T-cell (primary cell): Measurements from ENCODE around the gene NFE2. TPM values are rescaled to one million over a fixed set of nuclear protein-coding genes. Genes with fewer than 3 reads are reported as not detected.
A peak's percentile ranks its signal among the peaks of the same experiment; 100 is the strongest.

Experiments used
- ATAC-seq, 4 experiments: fragments of 200-7000 bp in 3 of 4; fragments of 150-1000 bp in 1 of 4; cut with Tn5 transposase; replicated peaks in 1 of 4; 1 replicate in 3 of 4; 2 replicates in 1 of 4; pipeline ENCODE4 v1.10.0; 2021; ENCODE audit warnings: moderate library complexity in 3 of 4, mild to moderate bottlenecking in 2 of 4, moderate number of reproducible peaks in 1 of 4
- CTCF ChIA-PET, 2 donors: fragments of 300-600 bp; sonication (Branson Sonifier 250); formaldehyde crosslinking; loops; one replicate each; lab custom pipeline; 2022; ENCODE audit warnings: antibody characterized with exemption in 2 of 2; lab: Charles Lee
- POLR2A ChIA-PET, 2 donors: fragments of 300-600 bp; sonication (Branson Sonifier 250); formaldehyde crosslinking; loops; one replicate each; lab custom pipeline; 2022; ENCODE audit warnings: antibody characterized with exemption in 2 of 2; lab: Charles Lee
- DNase-seq, 35 experiments: peaks; one replicate each; pipeline versions ENCODE4 v3.0.0 to v3.0.0-alpha.2; 2013 to 2023
- H3K27ac ChIP-seq: one replicate; pipeline ENCODE4 v1.5.1; 2013; ENCODE audit warnings: low read length
- H3K27me3 ChIP-seq, 2 experiments: replicated peaks in 1 of 2; 1 replicate in 1 of 2; 2 replicates in 1 of 2; pipeline versions ENCODE4 v1.6.1 to v1.7.0; 2013; ENCODE audit warnings: low read length in 1 of 2, mixed read lengths in 1 of 2; ENCODE audit not compliant: control insufficient read depth in 2 of 2, insufficient read depth in 2 of 2; ENCODE audit errors: extremely low read depth in 1 of 2
- H3K36me3 ChIP-seq, 2 donors: 1 replicate in 1 of 2; 2 replicates in 1 of 2; pipeline versions ENCODE4 v1.6.1 to v1.7.0; 2013; ENCODE audit warnings: low read length in 1 of 2; ENCODE audit not compliant: control insufficient read depth in 2 of 2, insufficient read depth in 1 of 2; ENCODE audit errors: extremely low read depth in 1 of 2
- H3K4me1 ChIP-seq, 2 experiments: 1 replicate in 1 of 2; 2 replicates in 1 of 2; pipeline versions ENCODE4 v1.6.1 to v1.7.0; 2013; ENCODE audit warnings: low read length in 2 of 2, mixed read lengths in 1 of 2; ENCODE audit not compliant: insufficient read depth in 2 of 2, control insufficient read depth in 1 of 2; ENCODE audit errors: extremely low read depth in 1 of 2
- H3K4me3 ChIP-seq, 2 donors: 1 replicate in 1 of 2; 2 replicates in 1 of 2; pipeline versions ENCODE4 v1.5.1 to v1.7.0; 2013; ENCODE audit warnings: mild to moderate bottlenecking in 2 of 2, low read length in 1 of 2, moderate library complexity in 1 of 2; ENCODE audit not compliant: control insufficient read depth in 1 of 2; ENCODE audit errors: extremely low read depth in 1 of 2
- H3K9me3 ChIP-seq: 2 replicates; pipeline ENCODE4 v1.7.0; 2013
- H3K27ac Mint-ChIP-seq, 2 donors: one replicate each; pipeline ENCODE4 v1.8.0; 2020 to 2021; ENCODE audit warnings: mild to moderate bottlenecking in 2 of 2, mixed read lengths in 2 of 2
- H3K27me3 Mint-ChIP-seq, 2 donors: one replicate each; pipeline ENCODE4 v1.8.0; 2021 to 2022; ENCODE audit warnings: mixed read lengths in 2 of 2
- H3K36me3 Mint-ChIP-seq: one replicate; pipeline ENCODE4 v1.8.0; 2021; ENCODE audit warnings: mixed read lengths
- H3K4me1 Mint-ChIP-seq, 3 donors: one replicate each; pipeline ENCODE4 v1.8.0; 2020 to 2022; ENCODE audit warnings: mixed read lengths in 3 of 3, mild to moderate bottlenecking in 1 of 3
- H3K4me3 Mint-ChIP-seq, 3 donors: one replicate each; pipeline ENCODE4 v1.8.0; 2020 to 2022; ENCODE audit warnings: mild to moderate bottlenecking in 3 of 3, mixed read lengths in 3 of 3, moderate library complexity in 3 of 3
- H3K9me3 Mint-ChIP-seq, 3 donors: one replicate each; pipeline ENCODE4 v1.8.0; 2020 to 2022; ENCODE audit warnings: mixed read lengths in 3 of 3
- WGBS: methylation state at CpG from one replicate; pipeline ENCODE4 v1.1.5; 2013; ENCODE audit warnings: missing lambda C conversion rate; ENCODE audit not compliant: insufficient coverage; 5-methylcytosine and 5-hydroxymethylcytosine counted together
- total RNA-seq, 35 experiments: library from RNA in 6 of 35; stranded (reverse) in 6 of 35; fragments of 120-200 nt in 1 of 35; gene quantifications; one replicate each; pipeline versions ENCODE4 v1.2.1 to v1.2.4 and lab custom pipeline; 2013 to 2026

The NFE2 gene
- total RNA-seq, 5 donors from 2014 or later (not counting 1 experiment from before 2014, with no cell fraction given), result 0.58 to 1.5 (median 0.95) TPM

DNA sequence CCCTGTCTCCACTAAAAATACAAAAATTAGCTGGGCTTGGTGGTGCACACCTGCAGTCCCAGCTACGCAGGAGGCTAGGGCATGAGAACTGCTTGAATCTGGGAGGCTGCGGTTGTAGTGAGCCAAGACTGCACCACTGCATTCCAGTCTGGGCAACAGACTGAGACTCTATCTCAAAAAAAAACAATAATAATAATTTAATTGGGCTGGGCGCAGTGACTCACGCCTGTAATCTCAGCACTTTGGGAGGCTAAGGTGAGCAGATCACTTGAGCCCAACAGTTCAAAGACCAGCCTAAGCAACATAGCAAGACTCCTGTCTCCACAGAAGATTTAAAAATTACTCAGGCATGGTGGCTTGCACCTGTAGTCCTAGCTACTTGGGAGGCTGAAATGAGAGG is 47.6 kb downstream of the NFE2 start:
- H3K4me3 ChIP-seq, result no peak overlapping the region
- CTCF ChIA-PET, result interaction anchor here (0.6 to 1.9 kb wide), 6 partner anchors 15 to 280 kb away, joined by 3 to 9 read pairs (median 4); no protein-coding TSS in a partner anchor
- H3K27ac ChIP-seq, result no peak overlapping the region
- H3K27me3 Mint-ChIP-seq, result no peaks in the 10 kb centered on the region
- DNase-seq (no peak), ATAC-seq (no peak)
- WGBS, result 100% methylated on average over 1 of the region's 4 CpGs
- H3K9me3 Mint-ChIP-seq, result no peaks in the 10 kb centered on the region
- H3K4me1 ChIP-seq, result peaks cover 0 to 5% of the 10 kb centered on the region in 2 experiments
- no peaks in the 10 kb centered on the region for H3K27me3 ChIP-seq
- H3K4me1 Mint-ChIP-seq, result peaks cover 7 to 17% (median 10%) of the 10 kb centered on the region in 3 donors
- peaks cover 39% of the 10 kb centered on the region for H3K36me3 Mint-ChIP-seq
- no peak overlapping the region for H3K4me3 Mint-ChIP-seq
- H3K27ac Mint-ChIP-seq, result no peak overlapping the region
- no peaks in the 10 kb centered on the region for H3K9me3 ChIP-seq
- POLR2A ChIA-PET, result interaction anchor here (0.6 to 0.8 kb wide), 2 partner anchors 9 to 44 kb away, joined by 5 to 11 read pairs; no protein-coding TSS in a partner anchor
- H3K36me3 ChIP-seq, result peaks cover 0 to 41% of the 10 kb centered on the region in 2 donors

DNA sequence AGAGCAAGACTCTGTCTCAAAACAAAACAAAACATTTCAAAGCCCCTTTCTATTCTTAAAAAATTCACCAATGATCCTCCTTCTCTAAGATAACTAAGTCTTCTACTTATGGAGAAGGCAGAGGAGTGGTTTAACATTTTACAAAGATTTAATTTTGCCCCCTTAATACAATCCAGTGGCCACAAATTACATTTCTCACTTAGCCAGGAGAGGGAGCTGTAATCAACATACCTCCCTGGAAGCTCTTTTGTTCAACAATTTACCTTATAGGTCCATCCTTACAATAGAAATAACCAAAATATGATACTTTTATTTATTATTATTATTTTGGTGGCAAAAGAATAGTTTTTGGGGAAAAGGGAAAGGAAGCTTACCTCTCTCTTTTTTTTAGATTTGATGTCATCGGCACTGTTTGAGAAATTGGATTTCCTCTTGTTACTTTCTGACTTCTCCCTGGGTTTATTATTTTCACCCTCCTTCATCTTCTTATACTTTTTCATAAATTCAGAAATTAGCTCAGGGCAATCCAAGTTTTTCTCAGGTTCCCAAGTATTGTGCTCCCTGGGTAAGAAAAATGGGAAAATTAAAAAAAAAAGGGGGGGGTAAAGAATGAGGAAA is 49.0 kb downstream of the NFE2 start:
- peaks cover 41% of the 10 kb centered on the region for H3K36me3 Mint-ChIP-seq
- H3K36me3 ChIP-seq, result peaks cover 5 to 37% of the 10 kb centered on the region in 2 donors
- H3K4me3 ChIP-seq, result no peak overlapping the region
- peak in 7 of 35 experiments; percentile 4 to 70 (median 17) for DNase-seq
- CTCF ChIA-PET, result interaction anchor here (0.5 to 2.5 kb wide), 33 partner anchors 8 to 264 kb away, joined by 3 to 29 read pairs (median 4); partner anchors contain the start of genes COPZ1 (in 2 of the 2), CBX5 (in 1 of the 2) and HNRNPA1 (in 1 of the 2)
- H3K4me3 Mint-ChIP-seq, result no peak overlapping the region
- H3K27ac ChIP-seq, result no peak overlapping the region
- H3K4me1 ChIP-seq, result peaks cover 0 to 5% of the 10 kb centered on the region in 2 experiments
- H3K27me3 ChIP-seq, result no peaks in the 10 kb centered on the region
- H3K9me3 ChIP-seq, result no peaks in the 10 kb centered on the region
- H3K27ac Mint-ChIP-seq, result no peak overlapping the region
- no CpG with 5 or more reads among the region's 1 CpG for WGBS
- peak; percentile 55 to 70 (median 60) for ATAC-seq
- H3K9me3 Mint-ChIP-seq, result no peaks in the 10 kb centered on the region
- peaks cover 5 to 10% (median 7%) of the 10 kb centered on the region in 3 donors for H3K4me1 Mint-ChIP-seq
- no peaks in the 10 kb centered on the region for H3K27me3 Mint-ChIP-seq
- POLR2A ChIA-PET, result interaction anchor here (0.6 to 0.8 kb wide), 4 partner anchors 29 to 360 kb away, joined by 3 to 9 read pairs (median 6); partner anchors contain the start of gene HNRNPA1 (in 1 of the 2)

DNA sequence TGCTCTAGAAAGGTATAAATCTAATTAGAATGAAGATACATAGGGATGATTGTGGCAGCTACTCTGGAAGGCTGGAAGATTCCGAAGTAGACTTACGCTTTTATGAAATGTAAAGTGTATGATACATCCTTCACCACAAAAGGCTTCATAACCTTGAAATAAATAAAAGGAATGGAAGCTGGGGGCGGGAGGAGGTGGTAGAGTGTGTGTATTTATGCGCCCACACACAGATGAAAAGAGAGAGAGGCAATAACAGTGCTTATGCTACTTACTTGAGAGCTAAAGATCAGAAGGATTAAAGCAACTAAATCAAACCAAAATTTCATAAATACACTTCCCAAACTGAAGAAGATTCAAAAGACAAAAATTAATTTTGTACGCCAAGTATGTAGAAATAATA is 51.3 kb downstream of the NFE2 start:
- H3K4me3 Mint-ChIP-seq, result no peak overlapping the region
- Histone ChIP-seq H3K27me3 (no peaks in the 10 kb centered on the region), H3K9me3 (no peaks in the 10 kb centered on the region), H3K36me3 (peaks cover 5 to 23% of the 10 kb centered on the region in 2 donors), H3K4me1 (peaks cover 0 to 5% of the 10 kb centered on the region in 2 experiments), H3K4me3 (no peak overlapping the region), H3K27ac (no peak overlapping the region)
- H3K27me3 Mint-ChIP-seq, result no peaks in the 10 kb centered on the region
- peaks cover 5 to 7% (median 6%) of the 10 kb centered on the region in 3 donors for H3K4me1 Mint-ChIP-seq
- DNase-seq (no peak), ATAC-seq (no peak)
- CTCF ChIA-PET, result interaction anchor here in 1 of 2 donors (0.6 to 1.1 kb wide), 4 partner anchors 10 to 132 kb away, joined by 3 to 4 read pairs (median 4); partner anchors contain the start of gene COPZ1
- peak overlapping the region in 1 of 2 donors; percentile 71 for H3K27ac Mint-ChIP-seq
- H3K9me3 Mint-ChIP-seq, result no peaks in the 10 kb centered on the region
- POLR2A ChIA-PET, result no interaction called here
- H3K36me3 Mint-ChIP-seq, result peaks cover 36% of the 10 kb centered on the region
- no CpG with 5 or more reads among the region's 5 CpGs for WGBS

DNA sequence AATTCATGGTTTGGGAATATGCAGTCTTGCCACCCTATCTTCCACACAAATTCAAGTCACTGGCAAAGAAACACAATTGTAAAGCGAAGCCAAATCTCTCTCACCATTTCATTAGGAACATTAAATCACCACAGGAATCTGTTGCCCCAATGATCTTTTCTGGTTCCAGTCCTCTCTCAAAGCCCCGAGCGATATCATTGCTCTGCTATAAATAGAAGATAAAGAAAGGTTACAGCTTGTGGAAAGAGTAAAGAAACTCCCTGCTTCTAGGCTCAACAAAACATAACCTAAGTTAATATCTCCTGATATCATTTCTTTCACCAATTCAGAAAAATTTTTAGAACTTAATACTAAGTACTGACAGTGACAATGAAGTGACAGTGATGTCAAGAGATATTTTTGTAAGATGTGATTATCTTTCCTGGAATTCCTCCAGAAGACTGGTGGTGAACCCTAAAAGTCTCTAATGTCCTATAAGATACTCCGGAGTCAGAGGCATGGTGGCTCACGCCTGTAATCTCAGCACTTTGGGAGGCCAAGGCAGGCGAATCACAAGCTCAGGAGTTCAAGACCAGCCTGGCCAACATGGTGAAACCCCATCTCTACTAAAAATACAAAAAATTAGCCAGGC is 54.7 kb downstream of the NFE2 start:
- ChIA-PET CTCF (interaction anchor here in 1 of 2 donors (0.7 kb wide), 1 partner anchor 11 kb away, joined by 7 read pairs; no protein-coding TSS in a partner anchor), POLR2A (no interaction called here)
- no peak overlapping the region for H3K27ac Mint-ChIP-seq
- Histone ChIP-seq H3K4me1 (peaks cover 0 to 5% of the 10 kb centered on the region in 2 experiments), H3K4me3 (no peak overlapping the region), H3K27ac (no peak overlapping the region), H3K27me3 (no peaks in the 10 kb centered on the region), H3K36me3 (peaks cover 5 to 24% of the 10 kb centered on the region in 2 donors), H3K9me3 (no peaks in the 10 kb centered on the region)
- peaks cover 36% of the 10 kb centered on the region for H3K36me3 Mint-ChIP-seq
- DNase-seq (no peak), ATAC-seq (no peak)
- peaks cover 4 to 5% (median 5%) of the 10 kb centered on the region in 3 donors for H3K4me1 Mint-ChIP-seq
- WGBS, result 92% methylated on average over 2 of the region's 6 CpGs
- no peaks in the 10 kb centered on the region for H3K9me3 Mint-ChIP-seq
- H3K4me3 Mint-ChIP-seq, result no peak overlapping the region
- no peaks in the 10 kb centered on the region for H3K27me3 Mint-ChIP-seq

Other genes with a start within 250 kb of the NFE2 start
- gene HOXC4, start 247.2 kb downstream of the NFE2 start, total RNA-seq, result 1 to 10 TPM in 1 of 5 donors, under 1 TPM in 4; 0.36 to 1.4 (median 0.61) TPM
- gene SMUG1, start 112.0 kb downstream of the NFE2 start, total RNA-seq, result 10 to 100 TPM; 12.5 to 31.5 (median 23.9) TPM
- gene CBX5, start 20.9 kb downstream of the NFE2 start, total RNA-seq, result 10 to 100 TPM; 43.8 to 54.5 (median 47.1) TPM
- 1,000 to 10,000 TPM; 1,133 to 1,642 (median 1,239) TPM for gene HNRNPA1, start 20.3 kb downstream of the NFE2 start, total RNA-seq
- 10 to 100 TPM; 60.4 to 81.3 (median 74.8) TPM for gene COPZ1, start 24.1 kb upstream of the NFE2 start, total RNA-seq
- gene GPR84, start 63.5 kb upstream of the NFE2 start, total RNA-seq, result not detected
- gene ZNF385A, start 83.7 kb upstream of the NFE2 start, total RNA-seq, result 1 to 10 TPM in 4 of 5 donors, under 1 TPM in 1; 0.90 to 2.7 (median 1.2) TPM
- 100 to 1,000 TPM in 3 of 5 donors, 10 to 100 TPM in 2; 58.6 to 183 (median 169) TPM for gene ITGA5, start 118.3 kb upstream of the NFE2 start, total RNA-seq
- gene GTSF1, start 172.6 kb upstream of the NFE2 start, total RNA-seq, result 1 to 10 TPM; 2.5 to 7.3 (median 3.7) TPM
- 100 to 1,000 TPM; 107 to 138 (median 126) TPM for gene NCKAP1L, start 196.7 kb upstream of the NFE2 start, total RNA-seq
- gene PDE1B, start 248.6 kb upstream of the NFE2 start, total RNA-seq, result 10 to 100 TPM in 2 of 5 donors, 1 to 10 TPM in 3; 3.5 to 13.2 (median 5.4) TPM